PFSK-1 (cell line): ENCODE measurements around the gene ADAMTSL1.

Experiments used
- REST ChIP-seq, 2 experiments: IDR thresholded peaks; 2 replicates each; pipeline versions ENCODE4 v1.6.1 to v1.8.0; 2011 to 2012; ENCODE audit warnings: low read depth in 2 of 2, low read length in 2 of 2, control low read depth in 1 of 2, inconsistent platforms in 1 of 2, mild to moderate bottlenecking in 1 of 2, moderate library complexity in 1 of 2; ENCODE audit not compliant: insufficient read depth in 1 of 2
- TAF1 ChIP-seq: IDR thresholded peaks from 2 replicates; pipeline ENCODE4 v1.6.1; 2012; ENCODE audit warnings: low read length, control low read depth, borderline replicate concordance; ENCODE audit not compliant: insufficient read depth

- TF ChIP-seq REST (IDR thresholded peaks at IDR 0.05; ENCODE audit: insufficient read depth in 1 of 2, low read depth in 2 of 2, low read length in 2 of 2) (no peak), TAF1 (no peak)
These were observed 44.9 kb upstream of the ADAMTSL1 start for GRCh38 chr9:18429070-18429469.
